CD4-positive, alpha-beta T cell treated with Interleukin-2 at 100 ng/mL for 4 hours (primary cell): Measurements from ENCODE around the gene ZNF528.

Experiments used
- DNase-seq: peaks from one replicate; pipeline ENCODE4 v3.0.0-alpha.2; 2020; ENCODE audit warnings: low spot score

Gene ZNF528

DNA sequence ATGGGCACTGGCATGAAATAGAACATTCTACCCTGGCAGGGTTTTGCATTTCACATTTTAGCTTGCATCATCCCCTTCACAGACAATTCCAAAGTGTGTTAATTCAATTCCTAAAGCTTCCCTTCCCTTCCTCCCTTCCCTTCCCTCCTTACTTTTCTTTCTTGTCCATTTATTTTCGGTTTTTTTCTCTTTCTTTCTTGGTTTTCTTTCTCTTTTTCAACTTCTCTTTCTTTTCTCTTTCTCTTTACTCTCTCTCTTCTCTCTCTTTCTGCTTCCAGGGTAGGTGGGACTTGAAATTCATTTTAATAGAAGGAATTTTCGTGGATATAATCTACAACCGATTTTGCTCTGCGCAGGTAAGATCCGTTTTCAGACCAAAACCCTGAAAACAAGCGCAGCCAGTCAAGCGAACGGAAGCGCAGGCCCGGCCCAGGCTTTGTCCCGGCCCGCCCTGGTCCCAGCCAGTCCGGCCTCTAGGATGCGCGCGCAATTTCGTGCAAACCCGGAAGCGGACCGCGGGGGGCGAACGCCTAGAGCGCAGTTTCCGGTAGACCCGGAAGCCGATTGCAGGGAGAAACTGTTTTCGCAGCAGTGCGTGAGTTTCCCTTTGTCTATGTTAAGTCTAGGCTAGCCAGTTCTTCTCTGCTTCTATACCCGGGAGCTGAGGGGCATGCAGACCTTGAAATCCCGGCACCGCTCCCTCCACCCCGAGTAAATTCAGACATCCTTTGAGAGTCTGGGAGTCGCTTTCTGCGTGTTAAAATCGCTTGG is at the start of gene ZNF528:
ZNF528 (plus strand) TSS at position 540 of the 771 bp plus-strand sequence. CDS start 4,165 bp downstream, outside the sequence.
- peak; percentile 92 for DNase-seq

- no peak for DNase-seq
Observed at GRCh38 chr19:52351512-52351911, 46.1 kb upstream of the ZNF528 start.

- DNase-seq = no peak
Observed at GRCh38 chr19:52366414-52366824, 31.2 kb upstream of the ZNF528 start.

- peak; percentile 88 for DNase-seq
Observed at GRCh38 chr19:52369559-52370340, 27.9 kb upstream of the ZNF528 start, which contains the start of gene ZNF880. ZNF880 (plus strand) TSS chr19:52369923; CDS start chr19:52369966, 43 bp downstream.

DNA sequence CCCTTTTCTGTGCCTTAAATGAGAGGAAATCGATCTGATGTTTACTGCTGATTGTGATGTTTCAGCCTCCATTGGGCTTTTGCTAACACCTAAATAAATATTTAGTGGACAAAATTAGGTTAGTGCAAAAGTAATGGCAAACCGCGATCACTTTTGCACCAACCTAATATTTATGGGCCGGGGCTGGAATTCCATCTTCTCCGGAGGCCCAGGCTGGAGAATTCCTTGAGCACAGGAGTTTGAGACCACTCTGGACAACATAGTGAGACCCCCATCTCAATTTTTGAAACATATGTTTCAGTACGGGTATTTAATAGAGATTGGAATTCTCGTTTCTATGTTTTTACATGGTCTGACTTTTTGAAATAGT is 27.3 kb upstream of the ZNF528 start:
- no peak for DNase-seq

DNA sequence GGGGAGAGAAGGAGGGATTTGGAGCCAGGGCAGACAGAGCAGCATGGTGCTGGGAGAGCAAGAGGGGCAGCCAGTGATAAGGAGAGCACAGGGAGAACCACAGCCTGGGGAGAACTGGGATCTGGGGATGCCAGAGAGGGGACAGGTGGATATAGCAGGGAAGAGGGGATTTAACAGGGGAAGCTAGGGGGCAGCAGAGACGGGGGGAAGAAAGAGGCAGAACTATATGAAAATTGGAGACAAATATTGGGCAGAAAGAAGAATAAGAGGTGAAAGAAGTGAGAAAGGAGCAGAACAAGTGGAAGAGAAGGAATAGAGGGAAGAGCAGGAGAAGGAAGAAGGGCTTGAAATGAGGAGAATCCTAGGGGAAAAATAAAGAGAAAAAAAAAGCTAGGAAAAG is 6.5 kb upstream of the ZNF528 start:
- DNase-seq = no peak

- DNase-seq = no peak
Observed at GRCh38 chr19:52398081-52398441, 412 bp downstream of the ZNF528 start.

- DNase-seq = no peak
Observed at GRCh38 chr19:52410276-52410675, 12.6 kb downstream of the ZNF528 start.

- no peak for DNase-seq
Observed at GRCh38 chr19:52415711-52416110, 18.1 kb downstream of the ZNF528 start.

- no peak for DNase-seq
Observed at GRCh38 chr19:52428937-52429336, 31.3 kb downstream of the ZNF528 start, which contains the start of gene ZNF534. ZNF534 (plus strand) TSS chr19:52429148; CDS start chr19:52431475, 2,327 bp downstream.

GRCh38 chr19:52442179-52442578 is 44.5 kb downstream of the ZNF528 start:
- no peak for DNase-seq

DNA sequence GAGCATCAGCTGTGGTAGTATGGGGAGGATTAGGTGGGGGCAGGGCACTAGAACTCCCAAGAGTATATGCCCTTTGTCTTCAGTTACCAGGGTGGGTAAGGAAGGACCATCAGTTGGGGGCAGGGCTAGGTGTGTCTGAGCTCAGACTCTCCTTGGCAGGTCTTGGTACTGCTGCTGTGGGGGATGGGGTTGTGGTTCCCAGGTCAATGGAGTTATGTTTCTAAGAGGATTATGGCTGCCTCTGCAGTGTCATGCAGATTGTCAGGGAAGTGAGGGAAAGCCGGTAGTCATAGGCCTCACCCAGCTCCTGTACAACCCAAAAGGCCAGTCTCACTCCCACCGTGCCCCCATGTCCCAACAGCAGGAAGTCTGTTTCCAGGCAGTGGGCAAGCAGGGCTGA is 46.9 kb downstream of the ZNF528 start:
- no peak for DNase-seq

DNA sequence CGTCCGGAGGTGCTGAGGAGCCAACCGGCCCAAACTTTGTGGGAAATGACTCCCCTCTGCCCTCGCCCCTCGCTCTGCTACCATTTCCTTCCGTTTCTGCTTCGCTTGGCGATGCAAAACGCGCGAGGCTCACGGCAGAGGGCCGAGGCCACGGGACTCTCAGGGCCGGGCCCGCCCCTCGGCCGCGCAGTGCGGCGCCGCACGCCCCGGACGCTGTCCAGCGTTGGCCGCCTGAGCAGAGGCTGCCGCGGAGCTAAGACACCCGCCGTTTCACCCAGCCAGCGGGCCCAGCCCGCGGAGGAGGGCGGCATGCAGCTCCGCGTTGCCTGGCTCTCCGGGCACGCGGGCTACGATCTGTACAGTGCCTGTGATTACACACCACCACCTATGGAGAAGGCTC is 53.6 kb downstream of the ZNF528 start:
- DNase-seq = no peak

GRCh38 chr19:52453324-52454094 is 55.9 kb downstream of the ZNF528 start, which contains the start of gene ZNF578:
ZNF578 (plus strand) TSS chr19:52453553; CDS start chr19:52501846, 48,293 bp downstream.
- peak; percentile 61 for DNase-seq

DNA sequence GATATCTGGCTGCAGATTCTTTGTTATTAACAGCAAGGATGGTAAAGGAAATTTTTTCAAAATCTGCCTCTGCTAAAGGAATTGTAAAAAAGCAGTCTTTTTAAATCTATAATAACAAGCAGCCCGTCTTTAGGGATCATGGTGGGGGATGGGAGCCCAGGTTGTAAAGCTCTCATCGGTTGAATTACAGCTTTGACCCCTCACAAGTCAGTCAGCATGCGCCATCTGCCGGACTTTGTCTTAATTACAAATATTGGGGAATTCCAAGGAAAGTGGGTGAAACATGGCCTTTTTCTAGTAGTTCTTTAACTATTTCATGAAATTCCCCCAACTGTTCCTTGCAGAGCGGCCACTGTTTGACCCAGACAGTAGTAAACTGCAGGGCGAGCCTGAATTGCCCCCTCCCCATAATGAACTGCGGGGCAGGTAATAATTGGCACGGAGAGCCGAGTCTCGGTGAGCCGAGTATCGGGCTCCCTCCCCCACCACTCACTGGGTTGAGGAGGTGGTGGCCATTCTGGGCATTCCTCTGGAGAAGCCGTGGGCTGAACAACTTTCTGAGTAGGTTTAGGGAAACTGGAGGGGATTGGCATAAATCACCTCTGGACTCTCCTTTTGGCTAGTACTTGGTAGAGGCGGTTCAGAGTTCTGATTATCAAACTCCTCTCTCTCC is 67.3 kb downstream of the ZNF528 start:
- no peak for DNase-seq
